HG02798 (cell line): ENCODE data around the gene STEEP1.

Experiments
- ATAC-seq: cut with Tn5 transposase; IDR thresholded peaks from one replicate; pipeline ENCODE4 v1.9.1; 2021; ENCODE audit warnings: mild to moderate bottlenecking; ENCODE audit not compliant: unreplicated experiment, poor library complexity

STEEP1 gene

DNA sequence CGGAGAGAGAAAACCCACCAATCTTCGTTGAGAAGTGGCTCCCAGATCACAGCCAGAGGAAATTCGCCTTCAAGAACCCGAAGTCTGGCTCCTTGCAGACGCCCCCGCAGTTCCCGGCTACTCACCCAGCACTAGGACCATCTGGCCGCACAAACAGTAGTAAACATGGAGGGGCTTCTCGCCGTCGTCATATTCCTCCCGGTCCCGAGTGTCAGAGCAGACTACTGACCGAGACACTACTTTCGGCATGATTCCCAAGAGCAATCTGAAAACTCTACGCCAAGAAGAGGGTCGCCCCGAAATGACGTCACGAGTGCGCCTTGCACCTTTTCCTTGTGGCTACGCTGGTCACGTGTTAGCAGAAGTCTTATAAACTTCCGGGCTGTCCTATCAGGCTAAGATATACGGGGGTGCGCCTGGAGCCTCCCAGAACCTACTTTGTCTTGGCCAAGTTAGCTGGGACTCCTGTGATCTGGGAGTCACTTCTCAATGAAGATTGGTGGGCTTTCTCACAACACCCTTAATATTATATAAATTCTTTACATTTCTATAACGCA, at the start of gene STEEP1:
STEEP1 (minus strand) TSS at position 303 of the 557 bp plus-strand sequence; CDS start at position 249, 54 bp downstream.
- ATAC-seq: peak; percentile 91

- no peak for ATAC-seq
Observed at GRCh38 chrX:119614776-119615175, 49.6 kb upstream of the STEEP1 start.

- ATAC-seq: no peak
Observed at GRCh38 chrX:119607018-119607389, 41.8 kb upstream of the STEEP1 start.

- peak; percentile 92 for ATAC-seq
Observed at GRCh38 chrX:119606280-119607017, 41.2 kb upstream of the STEEP1 start, which contains the start of gene NKRF. Gene NKRF, minus strand, starts transcription at chrX:119606424.

GRCh38 chrX:119605464-119606279, 40.5 kb upstream of the STEEP1 start:
- peak; percentile 28 for ATAC-seq

- no peak for ATAC-seq
Observed at GRCh38 chrX:119604766-119605463, 39.7 kb upstream of the STEEP1 start.

GRCh38 chrX:119602701-119603255, 37.6 kb upstream of the STEEP1 start:
- ATAC-seq: no peak

DNA sequence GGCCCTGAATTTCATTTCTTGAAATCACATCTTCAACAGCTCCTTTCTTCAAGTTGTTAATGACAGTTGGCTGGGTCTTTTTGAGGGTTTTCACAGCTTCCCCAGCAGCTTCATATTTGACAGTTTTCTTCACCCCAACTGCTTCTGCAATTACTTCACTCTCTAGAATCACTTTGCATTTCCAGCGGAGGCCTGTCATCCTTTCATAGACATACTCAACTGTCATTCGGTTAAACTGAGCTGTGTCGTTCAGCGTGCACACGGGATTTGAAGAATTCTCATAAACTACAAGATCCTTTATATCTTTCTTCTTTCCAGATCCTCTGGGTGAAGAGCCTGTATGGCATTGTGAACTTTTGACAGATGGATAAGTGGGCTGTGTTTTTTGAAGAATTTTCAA, 24.6 kb upstream of the STEEP1 start:
- no peak for ATAC-seq

DNA sequence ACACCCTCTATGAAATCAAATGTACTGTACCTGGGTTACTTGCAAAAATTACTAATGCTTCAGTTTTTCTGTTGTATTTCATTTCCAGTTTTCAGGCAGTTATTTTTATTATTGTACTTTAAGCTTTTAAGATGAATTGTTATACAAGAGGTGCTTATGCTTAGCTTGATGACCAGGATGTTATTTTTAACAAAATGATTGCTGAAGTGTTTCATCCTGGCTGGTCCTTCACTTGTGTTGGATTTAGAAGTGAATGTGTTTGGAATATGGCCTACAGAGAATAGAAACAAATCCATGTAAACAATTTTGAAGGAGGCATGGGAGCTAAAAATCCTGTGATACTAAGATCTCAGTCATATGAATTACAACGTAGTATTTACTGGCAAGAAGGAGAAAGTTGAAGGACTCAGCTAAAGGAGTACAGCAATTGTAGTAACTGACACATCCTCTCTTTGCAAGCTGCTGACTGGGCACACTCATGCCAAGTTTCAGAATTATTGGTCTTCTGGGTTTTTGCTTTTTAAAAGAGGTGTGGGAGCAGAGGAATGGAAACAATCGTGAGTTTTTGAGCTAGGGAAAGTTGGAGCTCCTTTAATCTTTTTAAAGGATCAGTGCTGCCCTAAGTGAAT, 18.3 kb upstream of the STEEP1 start:
- ATAC-seq: no peak

GRCh38 chrX:119579414-119579813, 14.2 kb upstream of the STEEP1 start:
- ATAC-seq: no peak

- ATAC-seq: peak; percentile 88
Observed at GRCh38 chrX:119574394-119575266, 9.4 kb upstream of the STEEP1 start, which contains the start of gene UBE2A. Gene UBE2A, plus strand, starts transcription at chrX:119574563. Its CDS starts 149 bp downstream, at chrX:119574712.

GRCh38 chrX:119573840-119574393, 8.7 kb upstream of the STEEP1 start:
- ATAC-seq: peak; percentile 17

GRCh38 chrX:119573222-119573621, 8.0 kb upstream of the STEEP1 start:
- no peak for ATAC-seq

DNA sequence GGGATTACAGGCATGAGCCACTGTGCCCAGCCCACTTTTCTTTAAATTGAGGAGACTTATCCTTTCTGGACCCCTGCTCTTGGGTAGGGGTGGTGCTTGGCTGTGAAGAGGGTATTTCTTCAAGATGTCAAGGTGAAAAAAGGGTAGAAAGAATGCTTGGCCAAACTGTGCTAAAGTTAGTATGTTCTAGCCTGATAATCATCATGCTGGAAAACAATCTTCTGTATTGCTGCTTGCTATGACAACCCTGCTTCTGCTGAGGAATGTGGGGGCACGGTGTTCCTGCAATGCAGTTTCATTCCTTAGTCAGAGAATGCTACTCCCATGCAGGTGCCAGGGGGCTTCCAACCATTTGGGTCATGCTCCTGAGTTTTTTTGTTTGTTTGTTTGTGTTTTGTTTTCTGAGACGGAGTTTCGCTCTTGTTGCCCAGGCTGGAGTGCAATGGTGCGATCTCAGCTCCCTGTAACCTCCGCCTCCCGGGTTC, 5.2 kb upstream of the STEEP1 start:
- no peak for ATAC-seq

GRCh38 chrX:119552508-119552907, 12.7 kb downstream of the STEEP1 start:
- ATAC-seq: no peak

- ATAC-seq: peak; percentile 39
Observed at GRCh38 chrX:119549327-119550016, 15.7 kb downstream of the STEEP1 start.

DNA sequence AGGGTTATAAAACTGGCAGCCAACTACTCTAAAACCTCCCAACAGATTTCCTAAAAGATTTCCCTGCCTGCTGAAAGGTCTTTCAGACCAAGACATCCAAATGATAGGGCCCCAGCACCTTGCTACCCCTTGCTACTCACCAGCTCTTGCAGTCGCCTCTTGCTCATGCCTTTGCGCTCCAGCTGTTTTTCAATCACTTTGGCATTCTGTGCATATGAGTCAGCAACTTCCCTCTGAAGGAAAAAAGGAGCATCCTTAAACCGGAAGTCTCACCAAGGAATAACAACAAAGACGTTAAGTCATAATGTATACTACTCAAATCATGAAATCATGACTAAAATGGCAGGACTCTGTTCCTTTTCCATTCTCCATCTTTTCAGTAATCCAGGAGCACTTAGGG, 24.0 kb downstream of the STEEP1 start:
- ATAC-seq: no peak

DNA sequence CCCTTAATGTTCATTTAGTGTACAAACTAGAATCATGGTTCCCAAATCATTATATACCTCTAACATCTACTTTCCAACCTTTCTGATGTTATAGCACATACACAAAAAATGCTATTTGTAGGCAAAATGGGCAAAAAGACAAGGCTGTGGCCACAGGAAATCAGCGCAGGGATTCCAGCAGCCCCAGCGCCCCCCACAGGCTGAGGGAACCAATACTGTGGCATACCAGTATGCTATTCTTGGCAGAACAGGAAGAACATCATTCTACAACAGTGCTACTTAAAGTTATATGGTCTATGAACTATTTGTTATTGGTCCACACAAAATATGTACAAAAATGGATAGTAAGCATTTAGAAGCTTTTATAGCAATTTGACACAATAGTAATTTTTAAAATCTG, 25.3 kb downstream of the STEEP1 start:
- no peak for ATAC-seq
